ENCODE results near the gene RSAD1.

- TF ChIP-seq CTCF (IDR thresholded peaks at IDR 0.05; ENCODE audit: low read depth, low read length, missing input control) (no peak), REST (IDR thresholded peaks at IDR 0.05) (no peak), FOXA1 (IDR thresholded peaks at IDR 0.05) (no peak), TAF1 (conservative IDR thresholded peaks at IDR 0.05) (no peak)
- TF ChIP-seq, protein P1, sequence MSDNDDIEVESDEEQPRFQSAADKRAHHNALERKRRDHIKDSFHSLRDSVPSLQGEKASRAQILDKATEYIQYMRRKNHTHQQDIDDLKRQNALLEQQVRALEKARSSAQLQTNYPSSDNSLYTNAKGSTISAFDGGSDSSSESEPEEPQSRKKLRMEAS (IDR thresholded peaks at IDR 0.05), result no peak
- TF ChIP-seq, protein P2, sequence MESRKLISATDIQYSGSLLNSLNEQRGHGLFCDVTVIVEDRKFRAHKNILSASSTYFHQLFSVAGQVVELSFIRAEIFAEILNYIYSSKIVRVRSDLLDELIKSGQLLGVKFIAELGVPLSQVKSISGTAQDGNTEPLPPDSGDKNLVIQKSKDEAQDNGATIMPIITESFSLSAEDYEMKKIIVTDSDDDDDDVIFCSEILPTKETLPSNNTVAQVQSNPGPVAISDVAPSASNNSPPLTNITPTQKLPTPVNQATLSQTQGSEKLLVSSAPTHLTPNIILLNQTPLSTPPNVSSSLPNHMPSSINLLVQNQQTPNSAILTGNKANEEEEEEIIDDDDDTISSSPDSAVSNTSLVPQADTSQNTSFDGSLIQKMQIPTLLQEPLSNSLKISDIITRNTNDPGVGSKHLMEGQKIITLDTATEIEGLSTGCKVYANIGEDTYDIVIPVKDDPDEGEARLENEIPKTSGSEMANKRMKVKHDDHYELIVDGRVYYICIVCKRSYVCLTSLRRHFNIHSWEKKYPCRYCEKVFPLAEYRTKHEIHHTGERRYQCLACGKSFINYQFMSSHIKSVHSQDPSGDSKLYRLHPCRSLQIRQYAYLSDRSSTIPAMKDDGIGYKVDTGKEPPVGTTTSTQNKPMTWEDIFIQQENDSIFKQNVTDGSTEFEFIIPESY (IDR thresholded peaks at IDR 0.05), result no peak
These were observed 33.6 kb upstream of the RSAD1 start for GRCh38 chr17:50444841-50445715.

Measured in liver (tissue), 3 donors.